ENCODE data around the gene SLC9A7. TPM values are rescaled to one million over a fixed set of nuclear protein-coding genes. Genes with fewer than 3 reads are reported as not detected.

The SLC9A7 gene
- total RNA-seq, 1 experiment from 2014 or later = 10.6 TPM

GRCh38 chrX:46676399-46677356 is 82.2 kb downstream of the SLC9A7 start:
- in situ Hi-C loops (cut with HindIII; ENCODE audit: low pct_unique_long_range_greater_than_20kb, low sequenced_read_pairs) = no loop called here
- DNase-seq (ENCODE audit: low read depth) = no peak

- no peak for DNase-seq (ENCODE audit: low read depth)
- in situ Hi-C loops (cut with HindIII; ENCODE audit: low pct_unique_long_range_greater_than_20kb, low sequenced_read_pairs) = no loop called here
Measured at GRCh38 chrX:46673620-46674359, 85.1 kb downstream of the SLC9A7 start.

- no peak for DNase-seq (ENCODE audit: low read depth)
- in situ Hi-C loops (cut with HindIII; ENCODE audit: low pct_unique_long_range_greater_than_20kb, low sequenced_read_pairs) = no loop called here
Measured at GRCh38 chrX:46670316-46670715, 88.6 kb downstream of the SLC9A7 start.

- in situ Hi-C loops (cut with HindIII; ENCODE audit: low pct_unique_long_range_greater_than_20kb, low sequenced_read_pairs) = no loop called here
- DNase-seq (ENCODE audit: low read depth) = no peak
Measured at GRCh38 chrX:46666831-46667230, 92.1 kb downstream of the SLC9A7 start.

GRCh38 chrX:46665232-46666152 is 93.4 kb downstream of the SLC9A7 start:
- in situ Hi-C loops (cut with HindIII; ENCODE audit: low pct_unique_long_range_greater_than_20kb, low sequenced_read_pairs) = no loop called here
- no peak for DNase-seq (ENCODE audit: low read depth)

- in situ Hi-C loops (cut with HindIII; ENCODE audit: low pct_unique_long_range_greater_than_20kb, low sequenced_read_pairs) = no loop called here
- no peak for DNase-seq (ENCODE audit: low read depth)
Measured at GRCh38 chrX:46662188-46662958, 96.5 kb downstream of the SLC9A7 start.

- in situ Hi-C loops (cut with HindIII; ENCODE audit: low pct_unique_long_range_greater_than_20kb, low sequenced_read_pairs) = no loop called here
- DNase-seq (ENCODE audit: low read depth) = no peak
Measured at GRCh38 chrX:46653482-46653881, 105.4 kb downstream of the SLC9A7 start.

GRCh38 chrX:46649421-46650260 is 109.3 kb downstream of the SLC9A7 start:
- DNase-seq (ENCODE audit: low read depth) = no peak

GRCh38 chrX:46648660-46649059 is 110.3 kb downstream of the SLC9A7 start:
- in situ Hi-C loops (cut with HindIII; ENCODE audit: low pct_unique_long_range_greater_than_20kb, low sequenced_read_pairs) = no loop called here

More at GRCh38 chrX:46649421-46650260, 109.3 kb downstream of the SLC9A7 start:
- in situ Hi-C loops (cut with HindIII; ENCODE audit: low pct_unique_long_range_greater_than_20kb, low sequenced_read_pairs) = no loop called here

GRCh38 chrX:46647251-46647650 is 111.7 kb downstream of the SLC9A7 start:
- in situ Hi-C loops (cut with HindIII; ENCODE audit: low pct_unique_long_range_greater_than_20kb, low sequenced_read_pairs) = no loop called here
- no peak for DNase-seq (ENCODE audit: low read depth)

More at GRCh38 chrX:46648660-46649059, 110.3 kb downstream of the SLC9A7 start:
- DNase-seq (ENCODE audit: low read depth) = no peak

GRCh38 chrX:46645614-46646013 is 113.3 kb downstream of the SLC9A7 start:
- DNase-seq (ENCODE audit: low read depth) = no peak
- in situ Hi-C loops (cut with HindIII; ENCODE audit: low pct_unique_long_range_greater_than_20kb, low sequenced_read_pairs) = no loop called here

GRCh38 chrX:46643636-46644035 is 115.3 kb downstream of the SLC9A7 start:
- in situ Hi-C loops (cut with HindIII; ENCODE audit: low pct_unique_long_range_greater_than_20kb, low sequenced_read_pairs) = no loop called here

GRCh38 chrX:46642145-46642544 is 116.8 kb downstream of the SLC9A7 start:
- in situ Hi-C loops (cut with HindIII; ENCODE audit: low pct_unique_long_range_greater_than_20kb, low sequenced_read_pairs) = no loop called here
- peak; percentile 32 for DNase-seq (ENCODE audit: low read depth)

More at GRCh38 chrX:46643636-46644035, 115.3 kb downstream of the SLC9A7 start:
- DNase-seq (ENCODE audit: low read depth) = no peak

- in situ Hi-C loops (cut with HindIII; ENCODE audit: low pct_unique_long_range_greater_than_20kb, low sequenced_read_pairs) = no loop called here
- DNase-seq (ENCODE audit: low read depth) = no peak
Measured at GRCh38 chrX:46637938-46638337, 121.0 kb downstream of the SLC9A7 start.

- no peak for DNase-seq (ENCODE audit: low read depth)
- in situ Hi-C loops (cut with HindIII; ENCODE audit: low pct_unique_long_range_greater_than_20kb, low sequenced_read_pairs) = no loop called here
Measured at GRCh38 chrX:46636223-46636622, 122.7 kb downstream of the SLC9A7 start.

- DNase-seq (ENCODE audit: low read depth) = no peak
- in situ Hi-C loops (cut with HindIII; ENCODE audit: low pct_unique_long_range_greater_than_20kb, low sequenced_read_pairs) = no loop called here
Measured at GRCh38 chrX:46635186-46635585, 123.7 kb downstream of the SLC9A7 start.

GRCh38 chrX:46634577-46634976 is 124.3 kb downstream of the SLC9A7 start:
- in situ Hi-C loops (cut with HindIII; ENCODE audit: low pct_unique_long_range_greater_than_20kb, low sequenced_read_pairs) = no loop called here
- DNase-seq (ENCODE audit: low read depth) = no peak
